Measurements from ENCODE around the gene ROR1.

ROR1 gene

GRCh38 chr1:64013395-64013794 lies 239.6 kb downstream of the ROR1 start:
- no peak overlapping the region for H3K4me3 ChIP-seq (ENCODE audit: low read length)
- no peak for TF ChIP-seq CTCF (conservative IDR thresholded peaks at IDR 0.05; ENCODE audit: low read depth, low read length)
- no peak for DNase-seq (ENCODE audit: low read depth)

- no peak for TF ChIP-seq CTCF (conservative IDR thresholded peaks at IDR 0.05; ENCODE audit: low read depth, low read length)
- DNase-seq (ENCODE audit: low read depth), result no peak
- no peak overlapping the region for H3K4me3 ChIP-seq (ENCODE audit: low read length)
These were observed 246.0 kb downstream of the ROR1 start for GRCh38 chr1:64019818-64020217.

GRCh38 chr1:64021066-64021465 lies 247.2 kb downstream of the ROR1 start:
- TF ChIP-seq CTCF (conservative IDR thresholded peaks at IDR 0.05; ENCODE audit: low read depth, low read length), result no peak
- no peak overlapping the region for H3K4me3 ChIP-seq (ENCODE audit: low read length)
- DNase-seq (ENCODE audit: low read depth), result no peak

GRCh38 chr1:64025051-64025450 lies 251.2 kb downstream of the ROR1 start:
- no peak overlapping the region for H3K4me3 ChIP-seq (ENCODE audit: low read length)
- TF ChIP-seq CTCF (conservative IDR thresholded peaks at IDR 0.05; ENCODE audit: low read depth, low read length), result no peak
- no peak for DNase-seq (ENCODE audit: low read depth)

- DNase-seq (ENCODE audit: low read depth), result no peak
- no peak for TF ChIP-seq CTCF (conservative IDR thresholded peaks at IDR 0.05; ENCODE audit: low read depth, low read length)
- H3K4me3 ChIP-seq (ENCODE audit: low read length), result no peak overlapping the region
These were observed 255.2 kb downstream of the ROR1 start for GRCh38 chr1:64029037-64029436.

GRCh38 chr1:64030411-64030810 lies 256.6 kb downstream of the ROR1 start:
- no peak for TF ChIP-seq CTCF (conservative IDR thresholded peaks at IDR 0.05; ENCODE audit: low read depth, low read length)
- no peak overlapping the region for H3K4me3 ChIP-seq (ENCODE audit: low read length)
- DNase-seq (ENCODE audit: low read depth), result no peak

GRCh38 chr1:64031236-64031635 lies 257.4 kb downstream of the ROR1 start:
- no peak for TF ChIP-seq CTCF (conservative IDR thresholded peaks at IDR 0.05; ENCODE audit: low read depth, low read length)
- no peak for DNase-seq (ENCODE audit: low read depth)
- no peak overlapping the region for H3K4me3 ChIP-seq (ENCODE audit: low read length)
